ENCODE data around the gene PCDH12. TPM values are rescaled to one million over a fixed set of nuclear protein-coding genes. Genes with fewer than 3 reads are reported as not detected.

The PCDH12 gene
- polyA plus RNA-seq, 1 donor (not counting 4 experiments of a cell fraction or from before 2014, with no cell fraction given), result 0.01 TPM

DNA sequence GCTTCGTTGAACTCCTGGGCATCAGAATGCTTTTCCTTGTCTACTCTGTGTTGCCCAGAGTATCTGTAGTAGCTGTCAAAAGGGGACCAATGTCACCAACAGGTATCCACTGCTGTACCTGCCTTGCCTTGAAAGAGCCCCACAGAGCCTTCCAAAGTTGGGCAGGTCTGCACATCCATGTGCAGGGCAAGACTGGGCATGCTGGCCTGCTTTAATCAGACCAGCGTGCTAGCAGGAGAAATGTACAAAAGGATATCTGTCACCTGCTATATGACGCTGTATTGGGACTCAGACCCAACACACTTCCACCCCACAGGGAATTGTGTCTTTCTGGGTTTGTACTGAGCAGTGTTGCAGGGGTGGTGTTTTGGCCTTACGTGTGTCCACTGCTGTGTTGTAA lies 22.5 kb downstream of the PCDH12 start:
- H3K9me3 ChIP-seq (ENCODE audit: control insufficient read depth, low read depth, low read length), result no peaks in the 10 kb centered on the region
- TF ChIP-seq, protein P1, sequence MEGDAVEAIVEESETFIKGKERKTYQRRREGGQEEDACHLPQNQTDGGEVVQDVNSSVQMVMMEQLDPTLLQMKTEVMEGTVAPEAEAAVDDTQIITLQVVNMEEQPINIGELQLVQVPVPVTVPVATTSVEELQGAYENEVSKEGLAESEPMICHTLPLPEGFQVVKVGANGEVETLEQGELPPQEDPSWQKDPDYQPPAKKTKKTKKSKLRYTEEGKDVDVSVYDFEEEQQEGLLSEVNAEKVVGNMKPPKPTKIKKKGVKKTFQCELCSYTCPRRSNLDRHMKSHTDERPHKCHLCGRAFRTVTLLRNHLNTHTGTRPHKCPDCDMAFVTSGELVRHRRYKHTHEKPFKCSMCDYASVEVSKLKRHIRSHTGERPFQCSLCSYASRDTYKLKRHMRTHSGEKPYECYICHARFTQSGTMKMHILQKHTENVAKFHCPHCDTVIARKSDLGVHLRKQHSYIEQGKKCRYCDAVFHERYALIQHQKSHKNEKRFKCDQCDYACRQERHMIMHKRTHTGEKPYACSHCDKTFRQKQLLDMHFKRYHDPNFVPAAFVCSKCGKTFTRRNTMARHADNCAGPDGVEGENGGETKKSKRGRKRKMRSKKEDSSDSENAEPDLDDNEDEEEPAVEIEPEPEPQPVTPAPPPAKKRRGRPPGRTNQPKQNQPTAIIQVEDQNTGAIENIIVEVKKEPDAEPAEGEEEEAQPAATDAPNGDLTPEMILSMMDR (optimal IDR thresholded peaks at IDR 0.05 in 1 of 3, IDR thresholded peaks at IDR 0.05 in 1 of 3, conservative IDR thresholded peaks at IDR 0.05 in 1 of 3; ENCODE audit: extremely low read depth in 1 of 3, insufficient read depth in 2 of 3, low read length in 3 of 3), result no peak
- no peak for TF ChIP-seq EZH2 (IDR thresholded peaks at IDR 0.05; ENCODE audit: low read length)
- DNase-seq (ENCODE audit: low read depth, low spot score), result no peak
- dilution Hi-C loops (cut with MboI; ENCODE audit: extremely low pct_ligation_motif_present, low sequenced_read_pairs), result no loop called here
- FAIRE-seq, result peak; percentile 75
- peaks cover 25 to 54% of the 10 kb centered on the region in 2 experiments for H3K36me3 ChIP-seq (ENCODE audit: control insufficient read depth in 2 of 2, extremely low read depth in 1 of 2, insufficient read depth in 2 of 2, low read length in 2 of 2)
- peaks cover 7% of the 10 kb centered on the region for H3K9me1 ChIP-seq (ENCODE audit: control insufficient read depth, extremely low read depth, insufficient read depth, low read length)
- no peak overlapping the region for H3K4me3 ChIP-seq (ENCODE audit: control insufficient read depth in 2 of 3, extremely low read depth in 1 of 3, insufficient read depth in 2 of 3, low read depth in 1 of 3, low read length in 3 of 3)
- H3K27ac ChIP-seq (ENCODE audit: control insufficient read depth, insufficient read depth, low read length), result peak overlapping the region; percentile 55
- no peaks in the 10 kb centered on the region for H4K20me1 ChIP-seq (ENCODE audit: control insufficient read depth, extremely low read depth, insufficient read depth, low read length)
- no peaks in the 10 kb centered on the region for H3K27me3 ChIP-seq (ENCODE audit: control insufficient read depth, extremely low read depth, insufficient read depth, low read length)
- peak overlapping the region; percentile 59 for H3K4me2 ChIP-seq (ENCODE audit: control insufficient read depth, extremely low read depth, insufficient read depth, low read depth, low read length)
- H3K4me1 ChIP-seq (ENCODE audit: control insufficient read depth, extremely low read depth, insufficient read depth, low read length), result peaks cover 14% of the 10 kb centered on the region
- no peaks in the 10 kb centered on the region for H3K79me2 ChIP-seq (ENCODE audit: control insufficient read depth, insufficient read depth, low read length)
- no peak overlapping the region for H3K9ac ChIP-seq (ENCODE audit: control insufficient read depth, extremely low read depth, insufficient read depth, low read length)
- no peak overlapping the region for H2AFZ ChIP-seq (ENCODE audit: control insufficient read depth, low read length)

DNA sequence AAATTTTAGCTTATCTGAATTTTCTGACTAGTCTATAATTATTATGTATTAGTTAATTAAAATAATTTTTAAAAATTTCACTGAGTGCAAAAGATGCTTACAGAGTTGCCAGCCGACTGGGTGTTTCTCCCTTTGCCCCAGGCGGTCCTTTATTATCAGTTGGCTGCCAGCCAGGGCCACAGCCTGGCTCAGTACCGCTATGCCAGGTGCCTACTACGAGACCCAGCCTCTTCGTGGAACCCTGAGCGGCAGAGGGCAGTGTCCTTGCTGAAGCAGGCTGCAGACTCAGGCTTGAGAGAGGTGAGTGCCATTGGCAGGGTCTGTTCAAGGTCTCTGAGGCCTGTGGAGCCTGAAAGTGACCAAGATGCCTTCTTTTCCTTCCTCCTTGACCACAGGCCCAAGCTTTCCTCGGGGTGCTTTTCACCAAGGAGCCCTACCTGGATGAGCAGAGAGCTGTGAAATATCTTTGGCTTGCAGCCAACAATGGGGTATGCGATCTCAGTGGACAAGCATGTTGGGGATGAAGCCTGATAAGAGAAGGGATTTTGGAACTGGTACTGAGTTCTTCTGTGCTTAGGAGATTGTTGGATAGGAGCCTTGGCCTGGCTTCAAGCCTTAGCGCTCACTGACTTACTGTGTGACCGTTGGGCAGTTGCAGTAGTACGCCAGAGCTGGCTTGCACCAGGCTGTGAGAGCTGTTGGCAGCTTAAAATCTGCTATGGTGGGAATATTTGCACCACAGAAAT lies 23.7 kb downstream of the PCDH12 start:
- TF ChIP-seq EZH2 (IDR thresholded peaks at IDR 0.05; ENCODE audit: low read length), result no peak
- TF ChIP-seq, protein P1 (optimal IDR thresholded peaks at IDR 0.05 in 1 of 3, IDR thresholded peaks at IDR 0.05 in 1 of 3, conservative IDR thresholded peaks at IDR 0.05 in 1 of 3; ENCODE audit: extremely low read depth in 1 of 3, insufficient read depth in 2 of 3, low read length in 3 of 3), result peak in 2 of 3 experiments; percentile 4 to 48
- peaks cover 33 to 52% of the 10 kb centered on the region in 2 experiments for H3K36me3 ChIP-seq (ENCODE audit: control insufficient read depth in 2 of 2, extremely low read depth in 1 of 2, insufficient read depth in 2 of 2, low read length in 2 of 2)
- H3K27me3 ChIP-seq (ENCODE audit: control insufficient read depth, extremely low read depth, insufficient read depth, low read length), result no peaks in the 10 kb centered on the region
- H3K9me3 ChIP-seq (ENCODE audit: control insufficient read depth, low read depth, low read length), result no peaks in the 10 kb centered on the region
- H3K27ac ChIP-seq (ENCODE audit: control insufficient read depth, insufficient read depth, low read length), result no peak overlapping the region
- no peak overlapping the region for H3K4me3 ChIP-seq (ENCODE audit: control insufficient read depth in 2 of 3, extremely low read depth in 1 of 3, insufficient read depth in 2 of 3, low read depth in 1 of 3, low read length in 3 of 3)
- FAIRE-seq (no peak), DNase-seq (ENCODE audit: low read depth, low spot score) (no peak)
- H2AFZ ChIP-seq (ENCODE audit: control insufficient read depth, low read length), result no peak overlapping the region
- H3K4me2 ChIP-seq (ENCODE audit: control insufficient read depth, extremely low read depth, insufficient read depth, low read depth, low read length), result no peak overlapping the region
- no peaks in the 10 kb centered on the region for H4K20me1 ChIP-seq (ENCODE audit: control insufficient read depth, extremely low read depth, insufficient read depth, low read length)
- H3K79me2 ChIP-seq (ENCODE audit: control insufficient read depth, insufficient read depth, low read length), result no peaks in the 10 kb centered on the region
- H3K9ac ChIP-seq (ENCODE audit: control insufficient read depth, extremely low read depth, insufficient read depth, low read length), result no peak overlapping the region
- dilution Hi-C loops (cut with MboI; ENCODE audit: extremely low pct_ligation_motif_present, low sequenced_read_pairs), result no loop called here
- H3K9me1 ChIP-seq (ENCODE audit: control insufficient read depth, extremely low read depth, insufficient read depth, low read length), result peaks cover 7% of the 10 kb centered on the region
- peaks cover 14% of the 10 kb centered on the region for H3K4me1 ChIP-seq (ENCODE audit: control insufficient read depth, extremely low read depth, insufficient read depth, low read length)

Measured in keratinocyte (primary cell).